ENCODE measurements around the gene PRSS27. TPM values are rescaled to one million over a fixed set of nuclear protein-coding genes. Genes with fewer than 3 reads are reported as not detected.
"Not testable (repeated sequence)": the region's sequence is repeated elsewhere in the genome, so short reads cannot be mapped to it uniquely, and the experiment has no call there.

PRSS27 gene
- total RNA-seq, 1 experiment from 2014 or later, result 14.8 TPM

DNA sequence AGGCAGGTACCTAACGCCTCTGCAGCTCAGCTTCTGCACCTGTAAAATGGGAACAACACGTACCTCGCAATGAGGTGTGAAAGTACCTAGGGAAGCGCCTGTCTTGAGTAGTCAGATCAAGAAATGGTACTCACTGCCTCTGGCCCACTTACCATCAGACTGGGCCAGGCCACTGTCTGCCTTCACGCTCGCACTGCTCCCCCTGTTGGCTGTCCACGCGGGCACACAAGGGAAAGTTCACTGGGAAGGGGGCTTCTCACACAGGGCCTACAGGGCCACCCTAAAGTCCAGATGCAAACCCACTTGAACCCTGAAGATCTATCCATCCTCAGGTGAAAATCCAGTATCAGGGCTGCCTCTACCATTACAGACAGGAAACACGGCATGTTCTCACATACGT, 48.8 kb downstream of the PRSS27 start:
- BruUV-seq (replicated peaks); H2AFZ ChIP-seq; H3K4me3 ChIP-seq; H3K27me3 ChIP-seq (ENCODE audit: insufficient read depth, low read depth); CTCF ChIA-PET; H3K36me3 ChIP-seq (ENCODE audit: low read depth); H3K9me2 ChIP-seq (ENCODE audit: insufficient read depth); POLR2A ChIA-PET (ENCODE audit: unreplicated experiment); H3K27ac ChIP-seq; DNase-seq; H3K9me3 ChIP-seq (ENCODE audit: insufficient read depth, low read depth); H4K20me1 ChIP-seq (ENCODE audit: insufficient read depth); H3K4me2 ChIP-seq; intact Hi-C loops (cut with micrococcal nuclease; ENCODE audit: unreplicated experiment): not testable (repeated sequence)
- peaks cover 18% of the 10 kb centered on the region for H3K79me2 ChIP-seq (ENCODE audit: low read depth)
- H3K4me1 ChIP-seq (replicated peaks; ENCODE audit: insufficient read depth), result peaks cover 19% of the 10 kb centered on the region
- H3F3A ChIP-seq (ENCODE audit: insufficient read depth, low read depth), result peaks cover 20% of the 10 kb centered on the region
- TF ChIP-seq, protein P1, sequence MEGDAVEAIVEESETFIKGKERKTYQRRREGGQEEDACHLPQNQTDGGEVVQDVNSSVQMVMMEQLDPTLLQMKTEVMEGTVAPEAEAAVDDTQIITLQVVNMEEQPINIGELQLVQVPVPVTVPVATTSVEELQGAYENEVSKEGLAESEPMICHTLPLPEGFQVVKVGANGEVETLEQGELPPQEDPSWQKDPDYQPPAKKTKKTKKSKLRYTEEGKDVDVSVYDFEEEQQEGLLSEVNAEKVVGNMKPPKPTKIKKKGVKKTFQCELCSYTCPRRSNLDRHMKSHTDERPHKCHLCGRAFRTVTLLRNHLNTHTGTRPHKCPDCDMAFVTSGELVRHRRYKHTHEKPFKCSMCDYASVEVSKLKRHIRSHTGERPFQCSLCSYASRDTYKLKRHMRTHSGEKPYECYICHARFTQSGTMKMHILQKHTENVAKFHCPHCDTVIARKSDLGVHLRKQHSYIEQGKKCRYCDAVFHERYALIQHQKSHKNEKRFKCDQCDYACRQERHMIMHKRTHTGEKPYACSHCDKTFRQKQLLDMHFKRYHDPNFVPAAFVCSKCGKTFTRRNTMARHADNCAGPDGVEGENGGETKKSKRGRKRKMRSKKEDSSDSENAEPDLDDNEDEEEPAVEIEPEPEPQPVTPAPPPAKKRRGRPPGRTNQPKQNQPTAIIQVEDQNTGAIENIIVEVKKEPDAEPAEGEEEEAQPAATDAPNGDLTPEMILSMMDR (conservative IDR thresholded peaks at IDR 0.05), result 0 out of 2 replicates have a peak, but pooled peaks have one; percentile 35

- H3K4me3 ChIP-seq; BruUV-seq (replicated peaks); H3K9me2 ChIP-seq (ENCODE audit: insufficient read depth); H3K9me3 ChIP-seq (ENCODE audit: insufficient read depth, low read depth); H4K20me1 ChIP-seq (ENCODE audit: insufficient read depth); CTCF ChIA-PET; H3K36me3 ChIP-seq (ENCODE audit: low read depth); intact Hi-C loops (cut with micrococcal nuclease; ENCODE audit: unreplicated experiment); H3K27me3 ChIP-seq (ENCODE audit: insufficient read depth, low read depth); H3K27ac ChIP-seq; H2AFZ ChIP-seq: not testable (repeated sequence)
- H3K79me2 ChIP-seq (ENCODE audit: low read depth), result peaks cover 18% of the 10 kb centered on the region
- POLR2A ChIA-PET (ENCODE audit: unreplicated experiment), result interaction anchor here (0.6 kb wide), 1 partner anchor 185 kb away, joined by 3 read pairs; no protein-coding TSS in a partner anchor
- peaks cover 19% of the 10 kb centered on the region for H3K4me1 ChIP-seq (replicated peaks; ENCODE audit: insufficient read depth)
- TF ChIP-seq, protein P1 (conservative IDR thresholded peaks at IDR 0.05), result peak; percentile 80
- peak; percentile 38 to 44 for DNase-seq
- H3K4me2 ChIP-seq, result peak overlapping the region; percentile 29
- peaks cover 15% of the 10 kb centered on the region for H3F3A ChIP-seq (ENCODE audit: insufficient read depth, low read depth)
These were observed 50.0 kb downstream of the PRSS27 start for GRCh38 chr16:2670017-2670416.

- Histone ChIP-seq H3K79me2 (ENCODE audit: low read depth) (peaks cover 18% of the 10 kb centered on the region), H3K4me1 (replicated peaks; ENCODE audit: insufficient read depth) (peaks cover 18% of the 10 kb centered on the region), H3F3A (ENCODE audit: insufficient read depth, low read depth) (peaks cover 11% of the 10 kb centered on the region), H3K4me2 (peak overlapping the region; percentile 29)
- H3K27ac ChIP-seq; CTCF ChIA-PET; H3K36me3 ChIP-seq (ENCODE audit: low read depth); H3K27me3 ChIP-seq (ENCODE audit: insufficient read depth, low read depth); intact Hi-C loops (cut with micrococcal nuclease; ENCODE audit: unreplicated experiment); H3K9me2 ChIP-seq (ENCODE audit: insufficient read depth); H3K4me3 ChIP-seq; DNase-seq; H2AFZ ChIP-seq; H3K9me3 ChIP-seq (ENCODE audit: insufficient read depth, low read depth); BruUV-seq (replicated peaks); H4K20me1 ChIP-seq (ENCODE audit: insufficient read depth): not testable (repeated sequence)
- POLR2A ChIA-PET (ENCODE audit: unreplicated experiment), result interaction anchor here (0.6 kb wide), 1 partner anchor 185 kb away, joined by 3 read pairs; no protein-coding TSS in a partner anchor
These were observed 50.4 kb downstream of the PRSS27 start for GRCh38 chr16:2669587-2669986.

DNA sequence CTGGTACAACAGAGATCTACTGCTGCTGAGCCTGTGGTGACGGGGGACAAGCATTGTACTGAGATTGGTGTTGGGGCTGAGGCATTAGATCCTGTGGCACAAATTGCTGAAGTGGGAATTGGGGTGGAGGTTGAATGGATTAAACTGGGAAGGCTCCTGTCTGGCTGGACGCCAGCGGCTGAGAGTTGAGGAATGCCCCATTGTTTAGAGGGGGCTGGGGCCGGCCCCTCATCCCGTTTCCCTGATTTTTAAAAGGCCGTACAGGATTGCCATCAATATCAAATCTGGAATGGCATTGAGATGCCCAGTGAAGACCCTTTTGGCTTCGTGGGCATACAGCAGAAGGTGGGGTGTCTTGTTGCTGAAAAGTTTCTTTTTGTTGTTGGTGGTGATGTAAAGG, 53.4 kb downstream of the PRSS27 start:
- BruUV-seq (replicated peaks); H3K9me2 ChIP-seq (ENCODE audit: insufficient read depth); H3K4me1 ChIP-seq (replicated peaks; ENCODE audit: insufficient read depth); H3K9me3 ChIP-seq (ENCODE audit: insufficient read depth, low read depth); H3F3A ChIP-seq (ENCODE audit: insufficient read depth, low read depth); POLR2A ChIA-PET (ENCODE audit: unreplicated experiment); DNase-seq; H2AFZ ChIP-seq; H3K4me3 ChIP-seq; H3K36me3 ChIP-seq (ENCODE audit: low read depth); H3K79me2 ChIP-seq (ENCODE audit: low read depth); H3K27ac ChIP-seq; H3K27me3 ChIP-seq (ENCODE audit: insufficient read depth, low read depth); intact Hi-C loops (cut with micrococcal nuclease; ENCODE audit: unreplicated experiment); H4K20me1 ChIP-seq (ENCODE audit: insufficient read depth); CTCF ChIA-PET; H3K4me2 ChIP-seq: not testable (repeated sequence)

All from PC-9 (cell line).